Natural killer cell treated with Interleukin-12 subunit alpha and Interleukin-12 subunit beta and Interleukin-15 and Interleukin-18, amount 100 ng/mL, for 72 hours (primary cell): Measurements from ENCODE around the gene EMB. TPM values are rescaled to one million over a fixed set of nuclear protein-coding genes. Genes with fewer than 3 reads are reported as not detected.
"Not testable (repeated sequence)": the region's sequence is repeated elsewhere in the genome, so short reads cannot be mapped to it uniquely, and the experiment has no call there.

Source experiments
- ATAC-seq, 2 donors: fragments of 150-1000 bp; cut with Tn5 transposase in 1 of 2; sonication (Bioruptor Pico), chemical (Tn5 transposase) in 1 of 2; 2 replicates each; pipeline ENCODE4 v1.10.0; 2021
- DNase-seq: peaks from one replicate; pipeline ENCODE4 v3.0.0; 2022; ENCODE audit warnings: low spot score
- H3K27ac Mint-ChIP-seq, 2 donors: 1 replicate in 1 of 2; 2 replicates in 1 of 2; pipeline ENCODE4 v1.8.0; 2022; ENCODE audit warnings: mixed read lengths in 2 of 2, mild to moderate bottlenecking in 1 of 2, moderate library complexity in 1 of 2
- H3K27me3 Mint-ChIP-seq, 2 donors: 1 replicate in 1 of 2; 2 replicates in 1 of 2; pipeline ENCODE4 v1.8.0; 2022; ENCODE audit warnings: mixed read lengths in 2 of 2
- H3K36me3 Mint-ChIP-seq: one replicate; pipeline ENCODE4 v1.8.0; 2022; ENCODE audit warnings: mixed read lengths
- H3K4me1 Mint-ChIP-seq, 2 donors: 1 replicate in 1 of 2; 2 replicates in 1 of 2; pipeline ENCODE4 v1.8.0; 2022; ENCODE audit warnings: low read depth in 2 of 2, mixed read lengths in 2 of 2, mild to moderate bottlenecking in 1 of 2
- H3K4me3 Mint-ChIP-seq: one replicate; pipeline ENCODE4 v1.8.0; 2022; ENCODE audit warnings: mixed read lengths
- H3K9me3 Mint-ChIP-seq: 2 replicates; pipeline ENCODE4 v1.8.0; 2022; ENCODE audit warnings: mixed read lengths
- total RNA-seq, 2 donors: library from RNA; stranded (reverse); gene quantifications; one replicate each; pipeline ENCODE4 v1.2.3, GENCODE V29; 2022

EMB gene
- total RNA-seq: 100 to 1,000 TPM in 1 of 2 donors, 10 to 100 TPM in 1; 70.5 to 103 TPM

- DNase-seq: peak; percentile 84
- Mint-ChIP-seq H3K36me3 (no peaks in the 10 kb centered on the region), H3K27ac (peak within 1 kb of the TSS; percentile 92 to 93), H3K4me1 (peaks cover 42 to 53% of the 10 kb centered on the region in 2 donors), H3K4me3 (peak within 1 kb of the TSS; percentile 86), H3K9me3 (no peaks in the 10 kb centered on the region), H3K27me3 (no peaks in the 10 kb centered on the region)
- ATAC-seq: peak; percentile 92
These were observed at the start of gene EMB for GRCh38 chr5:50440651-50441492. EMB (minus strand) TSS chr5:50441288; CDS start chr5:50441151, 137 bp downstream.

- H3K36me3 Mint-ChIP-seq, H3K27ac Mint-ChIP-seq, H3K27me3 Mint-ChIP-seq: not testable (repeated sequence)
These were observed 48.4 kb upstream of the EMB start for GRCh38 chr5:50489491-50489890.

GRCh38 chr5:50478790-50479189 is 37.7 kb upstream of the EMB start:
- H3K27ac Mint-ChIP-seq, ATAC-seq, H3K27me3 Mint-ChIP-seq, DNase-seq, H3K4me3 Mint-ChIP-seq, H3K36me3 Mint-ChIP-seq, H3K9me3 Mint-ChIP-seq: not testable (repeated sequence)
- H3K4me1 Mint-ChIP-seq: peaks cover 3 to 22% of the 10 kb centered on the region in 2 donors

More at GRCh38 chr5:50489491-50489890, 48.4 kb upstream of the EMB start:
- H3K4me3 Mint-ChIP-seq, H3K9me3 Mint-ChIP-seq, ATAC-seq, H3K4me1 Mint-ChIP-seq, DNase-seq: not testable (repeated sequence)

GRCh38 chr5:50476549-50476948 is 35.5 kb upstream of the EMB start:
- DNase-seq: no peak
- Mint-ChIP-seq H3K36me3 (peaks cover 8% of the 10 kb centered on the region), H3K4me3 (no peak overlapping the region), H3K4me1 (peaks cover 3 to 22% of the 10 kb centered on the region in 2 donors), H3K27ac (no peak overlapping the region), H3K27me3 (peaks cover 0 to 5% of the 10 kb centered on the region in 2 donors), H3K9me3 (peaks cover 9% of the 10 kb centered on the region)
- ATAC-seq: no peak

GRCh38 chr5:50465015-50465414 is 23.9 kb upstream of the EMB start:
- not testable (repeated sequence) for DNase-seq, H3K4me3 Mint-ChIP-seq, H3K27me3 Mint-ChIP-seq, H3K27ac Mint-ChIP-seq, H3K4me1 Mint-ChIP-seq, ATAC-seq
- Mint-ChIP-seq H3K9me3 (peaks cover 10% of the 10 kb centered on the region), H3K36me3 (peaks cover 17% of the 10 kb centered on the region)

- Mint-ChIP-seq H3K4me3 (no peak overlapping the region), H3K9me3 (peaks cover 4% of the 10 kb centered on the region), H3K4me1 (peaks cover 5% of the 10 kb centered on the region in 2 donors), H3K36me3 (peaks cover 6% of the 10 kb centered on the region), H3K27ac (no peak overlapping the region), H3K27me3 (no peaks in the 10 kb centered on the region)
- ATAC-seq (no peak), DNase-seq (no peak)
These were observed 22.6 kb upstream of the EMB start for GRCh38 chr5:50463726-50464125.

GRCh38 chr5:50463047-50463446 is 22.0 kb upstream of the EMB start:
- H3K9me3 Mint-ChIP-seq: no peaks in the 10 kb centered on the region
- H3K27me3 Mint-ChIP-seq: no peaks in the 10 kb centered on the region
- H3K36me3 Mint-ChIP-seq: peaks cover under 1% of the 10 kb centered on the region
- H3K27ac Mint-ChIP-seq: no peak overlapping the region
- H3K4me1 Mint-ChIP-seq: peaks cover 7 to 8% of the 10 kb centered on the region in 2 donors
- DNase-seq (no peak), ATAC-seq (no peak)
- H3K4me3 Mint-ChIP-seq: no peak overlapping the region

- not testable (repeated sequence) for DNase-seq, H3K27ac Mint-ChIP-seq, H3K27me3 Mint-ChIP-seq, ATAC-seq, H3K36me3 Mint-ChIP-seq, H3K4me3 Mint-ChIP-seq, H3K9me3 Mint-ChIP-seq
- H3K4me1 Mint-ChIP-seq: peaks cover 12% of the 10 kb centered on the region in 2 donors
These were observed 21.5 kb upstream of the EMB start for GRCh38 chr5:50462579-50462978.

- H3K4me3 Mint-ChIP-seq, DNase-seq, H3K9me3 Mint-ChIP-seq, ATAC-seq, H3K27ac Mint-ChIP-seq, H3K27me3 Mint-ChIP-seq: not testable (repeated sequence)
- peaks cover 26% of the 10 kb centered on the region for H3K36me3 Mint-ChIP-seq
- peaks cover 13 to 15% of the 10 kb centered on the region in 2 donors for H3K4me1 Mint-ChIP-seq
These were observed 17.3 kb upstream of the EMB start for GRCh38 chr5:50458372-50458771.

GRCh38 chr5:50449241-50449640 is 8.2 kb upstream of the EMB start:
- peaks cover 21 to 39% of the 10 kb centered on the region in 2 donors for H3K4me1 Mint-ChIP-seq
- peaks cover 18% of the 10 kb centered on the region for H3K36me3 Mint-ChIP-seq
- not testable (repeated sequence) for H3K4me3 Mint-ChIP-seq, ATAC-seq, H3K27me3 Mint-ChIP-seq, H3K9me3 Mint-ChIP-seq, H3K27ac Mint-ChIP-seq, DNase-seq

GRCh38 chr5:50447941-50448340 is 6.9 kb upstream of the EMB start:
- Mint-ChIP-seq H3K27me3 (no peaks in the 10 kb centered on the region), H3K27ac (no peak overlapping the region), H3K36me3 (peaks cover 5% of the 10 kb centered on the region), H3K9me3 (peaks cover 3% of the 10 kb centered on the region), H3K4me3 (no peak overlapping the region), H3K4me1 (peaks cover 24 to 43% of the 10 kb centered on the region in 2 donors)
- DNase-seq (no peak), ATAC-seq (no peak)

- no peak overlapping the region for H3K27ac Mint-ChIP-seq
- H3K4me3 Mint-ChIP-seq: no peak overlapping the region
- no peak for ATAC-seq
- H3K4me1 Mint-ChIP-seq: peaks cover 28 to 50% of the 10 kb centered on the region in 2 donors
- H3K9me3 Mint-ChIP-seq: peaks cover 3% of the 10 kb centered on the region
- no peak for DNase-seq
- H3K27me3 Mint-ChIP-seq: no peaks in the 10 kb centered on the region
- peaks cover 5% of the 10 kb centered on the region for H3K36me3 Mint-ChIP-seq
These were observed 6.1 kb upstream of the EMB start for GRCh38 chr5:50447228-50447627.

GRCh38 chr5:50445296-50445949 is 4.3 kb upstream of the EMB start:
- H3K4me1 Mint-ChIP-seq: peaks cover 33 to 57% of the 10 kb centered on the region in 2 donors

More at GRCh38 chr5:50445296-50445949, 4.3 kb upstream of the EMB start:
- DNase-seq: no peak
- ATAC-seq: peak; percentile 48 to 50
- peak overlapping the region; percentile 70 to 76 for H3K27ac Mint-ChIP-seq
- peaks cover 5% of the 10 kb centered on the region for H3K36me3 Mint-ChIP-seq
- H3K9me3 Mint-ChIP-seq: peaks cover 3% of the 10 kb centered on the region
- no peaks in the 10 kb centered on the region for H3K27me3 Mint-ChIP-seq
- H3K4me3 Mint-ChIP-seq: peak overlapping the region; percentile 72
